HG02642 (cell line): ENCODE data around the gene IFNGR1.
"Not testable (repeated sequence)": the region's sequence is repeated elsewhere in the genome, so short reads cannot be mapped to it uniquely, and the experiment has no call there.

ENCODE experiments used
- ATAC-seq: cut with Tn5 transposase; IDR thresholded peaks from one replicate; pipeline ENCODE4 v1.9.1; 2021; ENCODE audit warnings: mild to moderate bottlenecking; ENCODE audit not compliant: unreplicated experiment, poor library complexity

IFNGR1 gene

GRCh38 chr6:137236581-137237355 lies 17.6 kb upstream of the IFNGR1 start:
- ATAC-seq = no peak

GRCh38 chr6:137235686-137236085 lies 16.5 kb upstream of the IFNGR1 start:
- ATAC-seq = no peak

GRCh38 chr6:137233911-137234863 lies 15.0 kb upstream of the IFNGR1 start:
- peak; percentile 50 for ATAC-seq

- no peak for ATAC-seq
Observed at GRCh38 chr6:137231895-137232294, 12.7 kb upstream of the IFNGR1 start.

- no peak for ATAC-seq
Observed at GRCh38 chr6:137230956-137231555, 11.9 kb upstream of the IFNGR1 start.

- ATAC-seq = no peak
Observed at GRCh38 chr6:137230547-137230946, 11.4 kb upstream of the IFNGR1 start.

- ATAC-seq = no peak
Observed at GRCh38 chr6:137229075-137229759, 10.0 kb upstream of the IFNGR1 start.

- ATAC-seq = peak; percentile 52
Observed at GRCh38 chr6:137227871-137228302, 8.7 kb upstream of the IFNGR1 start.

- ATAC-seq = no peak
Observed at GRCh38 chr6:137226697-137227096, 7.5 kb upstream of the IFNGR1 start.

- ATAC-seq = peak; percentile 55
Observed at GRCh38 chr6:137224799-137225198, 5.6 kb upstream of the IFNGR1 start.

- ATAC-seq = no peak
Observed at GRCh38 chr6:137223370-137224131, 4.4 kb upstream of the IFNGR1 start.

- ATAC-seq = no peak
Observed at GRCh38 chr6:137222381-137222780, 3.2 kb upstream of the IFNGR1 start.

- no peak for ATAC-seq
Observed at GRCh38 chr6:137219664-137220252, 573 bp upstream of the IFNGR1 start.

- peak; percentile 39 for ATAC-seq
Observed at GRCh38 chr6:137218473-137218916, 690 bp downstream of the IFNGR1 start.

- no peak for ATAC-seq
Observed at GRCh38 chr6:137217801-137218472, 1.2 kb downstream of the IFNGR1 start.

- ATAC-seq = no peak
Observed at GRCh38 chr6:137216875-137217553, 2.2 kb downstream of the IFNGR1 start.

- no peak for ATAC-seq
Observed at GRCh38 chr6:137216106-137216505, 3.1 kb downstream of the IFNGR1 start.

GRCh38 chr6:137215630-137216029 lies 3.6 kb downstream of the IFNGR1 start:
- not testable (repeated sequence) for ATAC-seq
